MCF 10A (cell line): Measurements from ENCODE around the gene ESRRB. TPM values are rescaled to one million over a fixed set of nuclear protein-coding genes. Genes with fewer than 3 reads are reported as not detected.

Source experiments
- total RNA-seq: library from RNA; stranded (reverse); gene quantifications from 2 replicates; pipeline ENCODE4 v1.2.3, GENCODE V29; 2022

ESRRB gene
- total RNA-seq, 1 experiment from 2014 or later: 0.23 TPM

Other genes starting within 250 kb of the ESRRB start
- 57.4 and 64.9 TPM in 2 replicates for gene GPATCH2L, start 224.2 kb upstream of the ESRRB start, total RNA-seq